ENCODE results near the gene DBX2. TPM values are rescaled to one million over a fixed set of nuclear protein-coding genes. Genes with fewer than 3 reads are reported as not detected.

Gene DBX2
- total RNA-seq, 4 donors from 2014 or later: not detected

- H3K36me3 ChIP-seq: no peaks in the 10 kb centered on the region
- no peak overlapping the region for H3K27ac ChIP-seq
- no peaks in the 10 kb centered on the region for H3K4me1 ChIP-seq
- TF ChIP-seq POLR2A (IDR thresholded peaks at IDR 0.05) (no peak), POLR2AphosphoS5 (IDR thresholded peaks at IDR 0.05) (no peak), EP300 (IDR thresholded peaks at IDR 0.05) (no peak), CTCF (IDR thresholded peaks at IDR 0.05) (no peak)
- no peaks in the 10 kb centered on the region for H3K9me3 ChIP-seq
- 70 to 83% methylated on average over 4 of the region's 5 CpGs for WGBS, 2 donors (ENCODE audit: low coverage in 1 of 2)
- peaks cover 4% of the 10 kb centered on the region for H3K27me3 ChIP-seq
- ATAC-seq: no peak
- H3K4me3 ChIP-seq: no peak overlapping the region
These were observed 8.3 kb downstream of the DBX2 start for GRCh38 chr12:45042599-45042998.

GRCh38 chr12:45040977-45041376 lies 9.9 kb downstream of the DBX2 start:
- Histone ChIP-seq H3K27ac (no peak overlapping the region), H3K27me3 (no peaks in the 10 kb centered on the region), H3K9me3 (no peaks in the 10 kb centered on the region), H3K4me1 (no peaks in the 10 kb centered on the region), H3K4me3 (no peak overlapping the region), H3K36me3 (no peaks in the 10 kb centered on the region)
- TF ChIP-seq POLR2A (IDR thresholded peaks at IDR 0.05): no peak
- no peak for TF ChIP-seq EP300 (IDR thresholded peaks at IDR 0.05)
- TF ChIP-seq POLR2AphosphoS5 (IDR thresholded peaks at IDR 0.05): no peak
- TF ChIP-seq CTCF (IDR thresholded peaks at IDR 0.05): no peak
- ATAC-seq: no peak
- 84 to 85% methylated on average over 2 of the region's 2 CpGs for WGBS, 2 donors (ENCODE audit: low coverage in 1 of 2)

- no peaks in the 10 kb centered on the region for H3K9me3 ChIP-seq
- no peaks in the 10 kb centered on the region for H3K4me1 ChIP-seq
- no peak overlapping the region for H3K4me3 ChIP-seq
- H3K27ac ChIP-seq: no peak overlapping the region
- no peak for ATAC-seq
- 73 to 79% methylated on average over 2 of the region's 2 CpGs for WGBS, 2 donors (ENCODE audit: low coverage in 1 of 2)
- no peaks in the 10 kb centered on the region for H3K27me3 ChIP-seq
- TF ChIP-seq EP300 (IDR thresholded peaks at IDR 0.05): no peak
- no peak for TF ChIP-seq POLR2A (IDR thresholded peaks at IDR 0.05)
- no peak for TF ChIP-seq CTCF (IDR thresholded peaks at IDR 0.05)
- TF ChIP-seq POLR2AphosphoS5 (IDR thresholded peaks at IDR 0.05): no peak
- H3K36me3 ChIP-seq: no peaks in the 10 kb centered on the region
These were observed 11.1 kb downstream of the DBX2 start for GRCh38 chr12:45039757-45040156.

GRCh38 chr12:45034861-45035265 lies 16.0 kb downstream of the DBX2 start:
- Histone ChIP-seq H3K4me1 (no peaks in the 10 kb centered on the region), H3K36me3 (no peaks in the 10 kb centered on the region), H3K4me3 (no peak overlapping the region), H3K27ac (no peak overlapping the region), H3K9me3 (no peaks in the 10 kb centered on the region), H3K27me3 (no peaks in the 10 kb centered on the region)
- no peak for ATAC-seq
- WGBS, 2 donors (ENCODE audit: low coverage in 1 of 2): 64 to 66% methylated on average over 11 of the region's 11 CpGs
- TF ChIP-seq POLR2A (IDR thresholded peaks at IDR 0.05) (no peak), POLR2AphosphoS5 (IDR thresholded peaks at IDR 0.05) (no peak), CTCF (IDR thresholded peaks at IDR 0.05) (no peak), EP300 (IDR thresholded peaks at IDR 0.05) (no peak)

GRCh38 chr12:45017916-45018315 lies 33.0 kb downstream of the DBX2 start:
- H3K4me1 ChIP-seq: no peaks in the 10 kb centered on the region
- no peaks in the 10 kb centered on the region for H3K36me3 ChIP-seq
- ATAC-seq: no peak
- no peak overlapping the region for H3K4me3 ChIP-seq
- H3K27ac ChIP-seq: no peak overlapping the region
- TF ChIP-seq POLR2AphosphoS5 (IDR thresholded peaks at IDR 0.05): no peak
- no peak for TF ChIP-seq EP300 (IDR thresholded peaks at IDR 0.05)
- no peak for TF ChIP-seq CTCF (IDR thresholded peaks at IDR 0.05)
- TF ChIP-seq POLR2A (IDR thresholded peaks at IDR 0.05): no peak
- peaks cover 0 to 9% (median 0%) of the 10 kb centered on the region in 3 donors for H3K9me3 ChIP-seq
- no peaks in the 10 kb centered on the region for H3K27me3 ChIP-seq
- 13% methylated on average over 1 of the region's 1 CpG for WGBS, 2 donors (ENCODE audit: low coverage in 1 of 2)
